Fibroblast of gingiva (primary cell): ENCODE measurements around the gene SORBS1.

Experiments
- DNase-seq: peaks from one replicate; pipeline ENCODE4 v3.0.0-alpha.2; 2011; ENCODE audit warnings: low read depth

Gene SORBS1

DNA sequence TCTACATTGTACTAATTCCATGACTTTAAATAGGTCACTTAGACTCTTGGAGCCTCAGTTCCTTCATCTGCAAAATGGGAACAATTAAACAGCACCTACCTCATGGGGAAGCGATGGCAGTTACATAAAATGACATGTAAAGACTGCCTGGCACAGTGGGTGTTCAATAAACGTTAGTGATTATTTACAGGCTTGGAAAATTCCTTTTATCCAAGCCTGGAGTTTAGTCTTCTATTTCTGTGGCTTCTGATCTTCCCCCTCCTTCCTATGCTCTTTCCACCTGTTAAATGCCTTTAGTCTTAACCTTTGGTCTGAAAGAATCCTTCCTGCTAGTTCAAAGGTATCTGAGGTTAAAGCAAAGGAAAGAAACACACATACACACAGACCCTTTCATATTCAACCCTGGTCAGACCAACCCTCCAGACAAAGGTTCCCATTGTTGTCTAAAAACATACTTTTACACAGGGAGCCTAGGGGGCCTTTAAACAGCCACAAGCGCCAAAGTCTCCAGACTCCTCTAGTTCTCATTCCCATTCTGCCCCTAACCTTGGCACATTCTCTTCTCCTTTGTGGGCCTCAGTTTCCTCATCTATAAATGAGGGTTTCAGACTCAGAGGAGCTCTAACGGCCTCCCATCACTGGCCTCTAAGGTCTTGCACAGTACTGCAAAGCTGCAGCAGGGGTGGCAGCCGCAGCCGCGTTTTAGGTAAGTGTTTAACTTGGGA is 21.4 kb downstream of the SORBS1 start:
- DNase-seq, result no peak

DNA sequence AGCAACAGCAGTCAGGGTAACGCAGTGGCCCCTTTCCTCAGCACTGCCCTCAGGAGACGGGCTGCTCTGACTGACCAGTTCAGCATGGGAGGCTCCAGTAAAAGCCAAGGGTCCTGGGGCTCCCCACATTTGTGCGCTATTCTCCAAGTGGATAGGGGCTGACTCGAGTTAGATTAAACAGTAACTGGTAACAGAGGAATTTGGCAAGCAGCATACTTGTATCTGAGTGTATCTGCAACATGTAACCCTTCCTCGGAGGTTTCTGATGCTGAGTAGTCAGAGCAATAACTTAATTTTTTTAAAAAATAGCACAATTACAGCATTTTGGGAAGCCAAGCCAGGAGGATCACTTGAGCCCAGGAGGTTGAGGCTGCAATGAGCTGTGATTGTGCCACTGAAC is 22.8 kb downstream of the SORBS1 start:
- DNase-seq, result no peak

DNA sequence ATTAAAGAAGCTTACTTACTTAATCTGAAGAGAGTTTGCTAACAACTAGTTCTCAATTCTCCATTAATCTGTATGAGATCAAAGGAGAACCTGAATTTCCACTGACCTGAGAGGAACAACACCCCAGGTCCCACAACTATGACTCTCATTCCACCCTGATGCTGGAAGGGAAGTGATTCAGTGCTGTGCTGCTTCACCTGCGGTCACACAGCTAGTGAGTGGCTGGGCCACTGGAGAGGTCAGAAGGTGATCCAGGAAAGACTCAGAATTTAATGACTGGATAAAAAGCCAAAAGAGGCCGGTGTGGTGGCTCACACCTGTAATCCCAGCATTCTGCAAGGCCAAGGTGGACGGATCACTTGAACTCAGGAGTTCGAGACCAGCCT is 23.6 kb downstream of the SORBS1 start:
- DNase-seq, result no peak

GRCh38 chr10:95536894-95537541 is 24.2 kb downstream of the SORBS1 start:
- no peak for DNase-seq

- DNase-seq, result no peak
Measured at GRCh38 chr10:95536017-95536416, 25.2 kb downstream of the SORBS1 start.

DNA sequence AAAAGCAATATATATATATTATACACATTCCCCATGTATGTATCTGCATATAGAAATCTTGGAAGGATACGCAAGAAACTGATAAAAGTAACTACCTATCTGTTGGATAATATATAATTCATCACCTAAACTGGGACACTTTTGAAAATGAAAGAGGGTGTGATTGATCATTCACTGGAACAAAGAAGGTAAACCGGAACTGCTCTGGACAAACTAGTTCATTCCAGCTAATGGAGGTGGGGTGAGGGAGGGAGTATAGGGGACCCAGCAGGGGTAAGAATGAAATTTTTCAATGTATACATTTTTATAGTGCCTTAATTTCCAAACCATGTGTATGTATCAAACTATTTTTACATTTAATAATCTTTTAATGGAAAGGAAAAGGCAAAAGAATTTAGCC is 25.6 kb downstream of the SORBS1 start:
- no peak for DNase-seq

- DNase-seq, result no peak
Measured at GRCh38 chr10:95533590-95533989, 27.6 kb downstream of the SORBS1 start.

DNA sequence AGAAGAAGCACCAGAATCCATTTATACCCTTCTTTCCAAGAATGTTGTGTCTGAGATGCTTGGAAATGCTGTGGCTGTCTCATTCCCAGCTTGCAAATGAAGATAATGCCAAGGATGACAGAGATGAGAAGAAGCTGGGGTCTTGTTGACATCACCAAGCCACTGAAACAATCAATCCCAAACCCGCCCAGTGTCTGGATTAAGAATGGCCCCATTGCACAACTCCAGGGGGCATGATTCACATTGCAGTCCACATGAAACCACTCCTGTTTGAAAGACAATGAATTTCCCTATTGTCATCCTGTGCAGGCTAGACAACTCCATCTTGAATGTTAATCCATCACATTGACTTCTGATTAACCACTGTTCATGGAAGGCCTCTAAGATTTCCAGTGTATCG is 28.6 kb downstream of the SORBS1 start:
- no peak for DNase-seq

DNA sequence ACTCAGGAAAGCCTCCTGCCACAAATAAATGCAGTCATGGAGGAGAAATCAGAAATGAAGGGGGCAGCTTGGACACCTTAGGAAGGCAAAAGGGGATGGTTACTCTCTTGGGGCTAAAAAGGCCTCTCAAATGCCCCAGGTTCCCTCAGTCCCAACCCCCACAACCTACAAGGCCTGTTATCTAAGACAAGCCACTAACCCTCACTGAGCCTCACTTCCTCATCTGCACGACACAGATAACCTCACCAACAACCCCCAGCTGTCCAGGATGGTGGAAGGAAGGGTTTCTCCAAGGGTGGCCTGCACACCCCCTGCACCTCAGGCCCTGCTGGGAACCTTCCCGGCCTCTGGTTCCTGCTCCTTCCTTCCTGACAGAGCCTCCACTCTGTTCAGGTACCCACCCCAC is 29.2 kb downstream of the SORBS1 start:
- no peak for DNase-seq

GRCh38 chr10:95531058-95531809 is 29.9 kb downstream of the SORBS1 start:
- no peak for DNase-seq

- DNase-seq, result no peak
Measured at GRCh38 chr10:95530561-95530960, 30.6 kb downstream of the SORBS1 start.

GRCh38 chr10:95530029-95530428 is 31.1 kb downstream of the SORBS1 start:
- no peak for DNase-seq

DNA sequence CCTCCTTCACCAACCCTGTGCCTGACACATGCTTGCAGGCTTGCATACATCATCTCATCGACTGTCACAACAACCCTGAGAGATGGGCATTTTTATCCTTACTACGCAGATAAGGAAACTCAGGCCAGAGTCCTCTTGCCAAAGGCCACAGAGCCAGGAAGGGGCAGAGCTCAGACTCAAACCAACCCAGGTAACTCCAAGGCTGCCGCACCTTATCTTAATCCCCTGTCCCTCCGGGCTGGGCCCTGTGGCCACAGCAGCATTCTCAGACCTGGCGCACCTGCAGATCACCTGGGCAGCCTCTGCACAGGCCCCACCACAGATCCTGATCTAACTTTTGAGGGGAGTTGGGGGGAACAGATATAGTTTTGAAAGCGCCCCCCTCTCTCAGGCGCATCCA is 35.1 kb downstream of the SORBS1 start:
- DNase-seq, result no peak

DNA sequence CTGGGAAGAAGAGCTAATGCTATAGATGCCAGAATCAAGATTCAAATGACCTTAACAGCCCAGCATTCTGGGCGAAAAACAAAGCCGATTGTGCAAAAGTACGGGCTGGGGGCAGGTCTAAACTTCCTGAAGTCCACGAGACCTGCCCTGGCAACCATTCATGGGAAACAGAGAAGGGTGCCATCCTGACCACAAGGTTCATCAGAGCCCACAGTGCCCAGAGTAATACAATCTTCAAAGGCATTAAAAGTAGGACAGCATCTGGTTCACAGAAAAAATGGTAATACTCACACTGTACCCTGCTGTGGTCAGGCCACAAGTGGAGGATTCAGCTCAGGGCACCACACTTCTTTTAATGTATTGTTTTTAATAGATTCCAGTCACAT is 36.1 kb downstream of the SORBS1 start:
- no peak for DNase-seq

DNA sequence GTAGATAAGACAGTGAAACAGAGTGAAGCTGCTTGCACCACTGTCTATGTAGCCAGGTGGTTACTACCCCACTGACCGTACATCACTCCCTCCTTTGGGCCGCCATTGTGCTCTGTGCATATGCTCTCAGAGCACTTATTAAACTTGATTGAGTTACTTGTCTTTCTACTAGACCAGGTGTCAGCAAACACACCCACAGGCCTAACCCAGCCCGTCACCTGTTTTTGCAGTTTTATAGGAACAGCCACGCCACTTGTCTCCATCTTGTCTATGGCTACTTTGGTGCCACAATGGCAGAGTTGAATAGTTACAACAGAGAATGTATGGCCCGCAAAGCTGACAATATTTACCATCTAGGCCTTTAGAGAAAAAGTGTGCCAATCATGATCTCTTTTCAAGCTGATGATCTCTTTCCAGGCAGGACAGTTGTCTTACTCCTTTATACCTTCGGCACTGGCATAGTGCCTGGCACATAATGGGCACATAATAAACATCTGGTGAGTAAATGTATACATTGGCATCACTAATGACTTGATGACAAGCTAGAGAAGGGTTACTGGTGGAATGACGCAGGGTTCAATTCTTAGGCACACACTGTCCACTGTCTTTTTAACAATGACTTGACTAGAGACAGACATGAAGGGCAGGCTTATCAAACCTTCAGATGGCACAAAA is 36.7 kb downstream of the SORBS1 start:
- DNase-seq, result no peak

GRCh38 chr10:95522117-95522516 is 39.1 kb downstream of the SORBS1 start:
- no peak for DNase-seq

DNA sequence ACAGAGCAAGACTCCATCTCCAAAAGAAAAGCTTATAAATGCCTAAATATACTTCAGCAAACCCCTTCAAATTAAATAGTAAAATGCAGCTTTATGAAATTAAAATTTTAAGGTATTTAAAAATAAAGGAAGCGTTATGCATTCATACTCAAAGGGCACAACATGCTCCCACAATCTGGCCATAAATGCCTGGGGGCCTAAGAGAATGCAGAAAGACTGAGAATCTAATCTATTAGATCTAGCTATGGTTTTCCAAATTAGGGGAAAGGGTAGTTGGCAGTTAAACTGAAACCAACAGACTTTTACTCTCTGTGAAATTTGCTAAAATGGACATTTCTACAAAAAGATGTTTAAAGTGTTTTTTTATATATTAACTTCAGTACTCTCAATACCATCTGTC is 40.6 kb downstream of the SORBS1 start:
- DNase-seq, result no peak

DNA sequence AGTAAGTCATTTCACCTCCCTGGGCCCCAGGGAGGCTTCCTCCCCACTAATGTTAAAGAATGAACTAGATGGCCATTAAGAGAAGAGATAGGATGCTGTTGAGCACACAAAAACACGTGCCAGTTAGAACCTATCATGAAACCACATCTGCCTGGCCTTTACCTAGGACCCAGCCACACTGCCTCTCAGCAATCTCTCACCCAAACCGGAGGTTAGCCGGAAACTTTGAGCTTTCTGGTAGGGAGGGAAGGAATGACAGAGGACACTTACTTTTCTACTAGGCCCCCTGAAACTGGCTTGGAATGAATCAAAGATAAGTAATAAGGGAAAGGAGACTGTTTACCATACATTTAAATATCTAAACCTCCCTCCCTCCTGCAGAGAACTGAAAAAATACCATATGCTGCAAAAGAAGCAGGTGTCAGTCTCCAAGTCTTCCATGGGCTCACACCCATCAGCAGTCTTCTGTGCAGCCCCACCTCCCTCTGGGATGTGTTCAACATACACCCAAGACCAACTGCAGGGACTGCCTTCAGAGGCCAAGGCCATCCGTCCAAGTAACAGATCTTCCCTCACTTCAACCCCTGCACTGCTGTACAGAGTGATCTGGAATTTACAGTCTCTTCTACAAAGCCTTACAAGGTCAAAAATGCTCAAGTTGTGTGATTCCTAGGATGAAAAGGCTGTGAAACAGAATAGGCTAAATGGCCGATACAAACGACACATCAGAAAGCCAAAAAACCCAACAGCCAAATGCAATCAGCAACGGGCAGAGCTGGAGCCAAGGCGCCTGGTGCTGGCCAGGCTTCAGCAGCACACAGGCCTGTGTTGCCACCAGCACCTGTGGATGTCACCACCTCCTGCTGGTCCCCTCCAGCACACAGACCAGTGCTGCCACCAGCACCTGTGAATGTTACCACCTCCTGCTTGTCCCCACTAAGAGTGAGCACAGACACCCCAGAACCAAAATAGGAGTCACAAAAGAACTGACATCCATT is 42.4 kb downstream of the SORBS1 start:
- no peak for DNase-seq

DNA sequence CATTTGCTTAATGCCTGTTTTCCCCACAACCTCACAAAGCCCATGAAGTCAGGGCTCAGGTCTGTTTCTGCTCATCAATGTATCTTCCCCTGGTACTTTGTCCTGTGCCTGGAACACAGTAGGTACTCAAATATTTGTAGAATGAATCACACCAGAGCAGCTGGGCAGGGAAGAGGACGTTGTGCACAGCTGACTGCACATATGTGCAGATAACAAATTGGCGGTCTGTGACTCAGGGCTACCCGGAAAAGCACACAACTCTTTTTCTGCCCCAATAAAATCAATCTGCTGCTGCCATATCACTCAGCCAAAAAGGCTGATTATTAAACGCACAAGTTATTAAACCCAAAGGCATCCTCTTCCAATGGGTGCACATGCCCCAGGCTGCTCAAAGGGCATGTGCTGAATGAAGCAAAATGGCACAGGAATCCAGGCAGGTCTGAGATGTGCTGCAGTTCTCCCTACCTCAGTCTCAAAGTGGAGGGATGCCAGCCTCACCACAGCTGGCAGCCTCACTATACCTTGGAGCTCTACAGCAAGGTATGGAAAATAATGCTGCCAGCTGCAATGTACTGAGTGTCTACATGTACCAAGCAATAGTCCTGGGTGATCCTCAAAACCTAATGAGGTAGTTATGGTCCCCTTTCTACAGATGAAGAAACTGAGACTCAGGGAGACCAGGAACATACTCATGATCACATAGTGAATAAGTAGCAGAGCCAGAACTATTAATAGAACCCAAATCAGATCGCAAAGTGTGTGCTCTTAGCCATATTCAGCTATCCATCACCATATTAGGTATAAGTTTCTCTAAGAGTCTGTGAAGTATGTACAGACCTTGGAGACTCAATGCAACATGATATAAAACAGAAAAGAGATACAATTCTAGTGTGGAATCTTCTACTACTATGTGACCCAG is 43.4 kb downstream of the SORBS1 start:
- no peak for DNase-seq

DNA sequence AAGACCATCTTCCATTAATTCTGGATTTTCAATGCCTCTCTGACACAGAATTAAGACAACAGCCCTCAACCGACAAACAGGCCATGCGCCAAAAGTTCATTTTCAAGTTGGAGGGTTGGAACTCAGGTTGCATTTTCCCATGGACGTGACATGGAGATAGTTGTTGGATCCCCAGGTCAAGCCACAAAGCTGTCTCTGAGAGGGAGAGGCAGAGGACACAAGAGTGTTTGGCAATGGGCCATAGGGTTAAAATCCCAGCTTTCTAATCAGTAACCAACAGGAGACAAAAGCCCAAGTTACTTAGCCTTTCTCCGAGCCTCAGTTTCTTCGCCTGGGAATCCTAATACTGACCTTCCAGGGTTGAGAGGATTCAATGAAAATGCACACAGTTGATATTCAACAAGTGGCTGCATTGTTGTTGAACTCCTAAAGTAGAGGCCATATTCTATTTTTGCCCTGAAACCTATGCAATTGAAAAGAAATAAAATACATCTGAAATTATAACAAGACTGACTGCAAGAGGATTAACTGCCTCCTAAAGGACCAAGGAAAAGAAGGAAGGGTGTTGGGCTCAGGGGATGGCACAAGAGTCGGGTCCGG is 44.3 kb downstream of the SORBS1 start:
- DNase-seq, result no peak
